ENCODE measurements around the gene SMAD4. TPM values are rescaled to one million over a fixed set of nuclear protein-coding genes. Genes with fewer than 3 reads are reported as not detected.

The SMAD4 gene
- total RNA-seq, 1 experiment from 2014 or later = 105 TPM

- ATAC-seq (peak; percentile 44; the same call in 1 of the 2 replicates), DNase-seq (ENCODE audit: low spot score) (no peak)
- CTCF ChIA-PET = interaction anchor here (0.7 kb wide), 1 partner anchor 11 kb away, joined by 3 read pairs; no protein-coding TSS in a partner anchor
- no peaks in the 10 kb centered on the region for H3K36me3 Mint-ChIP-seq
- H3K9me3 Mint-ChIP-seq = peaks cover 10% of the 10 kb centered on the region
- no peak overlapping the region for H3K4me3 Mint-ChIP-seq
- no peak for TF ChIP-seq NR2C2 (CRISPR knock-in tag; IDR thresholded peaks at IDR 0.05)
- no peak for TF ChIP-seq ZNF416 (CRISPR knock-in tag; IDR thresholded peaks at IDR 0.05)
- TF ChIP-seq, protein P1, sequence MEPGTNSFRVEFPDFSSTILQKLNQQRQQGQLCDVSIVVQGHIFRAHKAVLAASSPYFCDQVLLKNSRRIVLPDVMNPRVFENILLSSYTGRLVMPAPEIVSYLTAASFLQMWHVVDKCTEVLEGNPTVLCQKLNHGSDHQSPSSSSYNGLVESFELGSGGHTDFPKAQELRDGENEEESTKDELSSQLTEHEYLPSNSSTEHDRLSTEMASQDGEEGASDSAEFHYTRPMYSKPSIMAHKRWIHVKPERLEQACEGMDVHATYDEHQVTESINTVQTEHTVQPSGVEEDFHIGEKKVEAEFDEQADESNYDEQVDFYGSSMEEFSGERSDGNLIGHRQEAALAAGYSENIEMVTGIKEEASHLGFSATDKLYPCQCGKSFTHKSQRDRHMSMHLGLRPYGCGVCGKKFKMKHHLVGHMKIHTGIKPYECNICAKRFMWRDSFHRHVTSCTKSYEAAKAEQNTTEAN (CRISPR knock-in tag; IDR thresholded peaks at IDR 0.05) = no peak
- no peak for TF ChIP-seq NFYB (CRISPR knock-in tag; conservative IDR thresholded peaks at IDR 0.05; ENCODE audit: low read depth)
- TF ChIP-seq JAZF1 (CRISPR knock-in tag; IDR thresholded peaks at IDR 0.05) = no peak
- TF ChIP-seq SMAD4 (CRISPR knock-in tag; IDR thresholded peaks at IDR 0.05) = no peak
- TF ChIP-seq MXD4 (CRISPR knock-in tag; IDR thresholded peaks at IDR 0.05; ENCODE audit: borderline replicate concordance) = no peak
- TF ChIP-seq, protein P2, sequence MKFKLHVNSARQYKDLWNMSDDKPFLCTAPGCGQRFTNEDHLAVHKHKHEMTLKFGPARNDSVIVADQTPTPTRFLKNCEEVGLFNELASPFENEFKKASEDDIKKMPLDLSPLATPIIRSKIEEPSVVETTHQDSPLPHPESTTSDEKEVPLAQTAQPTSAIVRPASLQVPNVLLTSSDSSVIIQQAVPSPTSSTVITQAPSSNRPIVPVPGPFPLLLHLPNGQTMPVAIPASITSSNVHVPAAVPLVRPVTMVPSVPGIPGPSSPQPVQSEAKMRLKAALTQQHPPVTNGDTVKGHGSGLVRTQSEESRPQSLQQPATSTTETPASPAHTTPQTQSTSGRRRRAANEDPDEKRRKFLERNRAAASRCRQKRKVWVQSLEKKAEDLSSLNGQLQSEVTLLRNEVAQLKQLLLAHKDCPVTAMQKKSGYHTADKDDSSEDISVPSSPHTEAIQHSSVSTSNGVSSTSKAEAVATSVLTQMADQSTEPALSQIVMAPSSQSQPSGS (CRISPR knock-in tag; IDR thresholded peaks at IDR 0.05; ENCODE audit: borderline replicate concordance, low read depth) = no peak
- TF ChIP-seq MAX (CRISPR knock-in tag; IDR thresholded peaks at IDR 0.05) = no peak
- TF ChIP-seq, protein P3, sequence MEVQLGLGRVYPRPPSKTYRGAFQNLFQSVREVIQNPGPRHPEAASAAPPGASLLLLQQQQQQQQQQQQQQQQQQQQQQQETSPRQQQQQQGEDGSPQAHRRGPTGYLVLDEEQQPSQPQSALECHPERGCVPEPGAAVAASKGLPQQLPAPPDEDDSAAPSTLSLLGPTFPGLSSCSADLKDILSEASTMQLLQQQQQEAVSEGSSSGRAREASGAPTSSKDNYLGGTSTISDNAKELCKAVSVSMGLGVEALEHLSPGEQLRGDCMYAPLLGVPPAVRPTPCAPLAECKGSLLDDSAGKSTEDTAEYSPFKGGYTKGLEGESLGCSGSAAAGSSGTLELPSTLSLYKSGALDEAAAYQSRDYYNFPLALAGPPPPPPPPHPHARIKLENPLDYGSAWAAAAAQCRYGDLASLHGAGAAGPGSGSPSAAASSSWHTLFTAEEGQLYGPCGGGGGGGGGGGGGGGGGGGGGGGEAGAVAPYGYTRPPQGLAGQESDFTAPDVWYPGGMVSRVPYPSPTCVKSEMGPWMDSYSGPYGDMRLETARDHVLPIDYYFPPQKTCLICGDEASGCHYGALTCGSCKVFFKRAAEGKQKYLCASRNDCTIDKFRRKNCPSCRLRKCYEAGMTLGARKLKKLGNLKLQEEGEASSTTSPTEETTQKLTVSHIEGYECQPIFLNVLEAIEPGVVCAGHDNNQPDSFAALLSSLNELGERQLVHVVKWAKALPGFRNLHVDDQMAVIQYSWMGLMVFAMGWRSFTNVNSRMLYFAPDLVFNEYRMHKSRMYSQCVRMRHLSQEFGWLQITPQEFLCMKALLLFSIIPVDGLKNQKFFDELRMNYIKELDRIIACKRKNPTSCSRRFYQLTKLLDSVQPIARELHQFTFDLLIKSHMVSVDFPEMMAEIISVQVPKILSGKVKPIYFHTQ (CRISPR knock-in tag; IDR thresholded peaks at IDR 0.05) = no peak
- no peak overlapping the region for H3K27ac Mint-ChIP-seq
- peaks cover 11% of the 10 kb centered on the region; the same call in 1 of the 2 replicates for H3K4me1 Mint-ChIP-seq
- H3K27me3 Mint-ChIP-seq (ENCODE audit: low read depth) = no peaks in the 10 kb centered on the region; the same call in none of the 2 replicates
- POLR2A ChIA-PET = no interaction called here
Measured at GRCh38 chr18:51006061-51006818, 23.8 kb upstream of the SMAD4 start.

- POLR2A ChIA-PET = interaction anchor here (0.7 kb wide), 1 partner anchor 40 kb away, joined by 3 read pairs; no protein-coding TSS in a partner anchor
- Mint-ChIP-seq H3K4me1 (peaks cover 11% of the 10 kb centered on the region; the same call in 1 of the 2 replicates), H3K9me3 (peaks cover under 1% of the 10 kb centered on the region), H3K27me3 (ENCODE audit: low read depth) (no peaks in the 10 kb centered on the region; the same call in none of the 2 replicates), H3K27ac (no peak overlapping the region), H3K36me3 (no peaks in the 10 kb centered on the region), H3K4me3 (no peak overlapping the region)
- TF ChIP-seq ZNF263 (CRISPR knock-in tag; IDR thresholded peaks at IDR 0.05; ENCODE audit: low read depth) (no peak), NR1H2 (CRISPR knock-in tag; IDR thresholded peaks at IDR 0.05) (no peak)
- CTCF ChIA-PET = interaction anchor here (0.6 to 0.7 kb wide), 3 partner anchors 10 to 241 kb away, joined by 3 read pairs; no protein-coding TSS in a partner anchor
- DNase-seq (ENCODE audit: low spot score) (no peak), ATAC-seq (no peak)
Measured at GRCh38 chr18:51006948-51007789, 22.8 kb upstream of the SMAD4 start.

DNA sequence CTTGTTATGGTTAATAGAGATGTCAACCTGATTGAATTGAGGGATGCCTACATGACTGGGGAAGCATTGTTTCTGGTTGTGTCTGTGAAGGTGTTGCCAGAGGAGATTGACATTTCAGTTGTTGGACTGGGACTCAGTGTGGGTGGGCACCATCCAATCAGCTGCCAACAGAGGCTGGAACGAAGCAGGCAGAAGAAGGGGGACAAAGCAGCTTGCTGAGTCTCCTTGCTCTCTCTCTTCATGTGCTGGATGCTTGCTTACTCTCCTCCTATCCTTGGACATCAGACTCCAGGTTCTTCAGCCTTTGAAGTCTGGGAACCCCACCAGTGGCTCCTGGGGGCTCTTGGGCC, 22.2 kb upstream of the SMAD4 start:
- Mint-ChIP-seq H3K27me3 (ENCODE audit: low read depth) (no peaks in the 10 kb centered on the region; the same call in none of the 2 replicates), H3K36me3 (no peaks in the 10 kb centered on the region), H3K4me1 (peaks cover 11% of the 10 kb centered on the region; the same call in 1 of the 2 replicates), H3K9me3 (no peaks in the 10 kb centered on the region), H3K27ac (no peak overlapping the region), H3K4me3 (no peak overlapping the region)
- CTCF ChIA-PET = interaction anchor here (0.6 to 0.7 kb wide), 2 partner anchors 133 to 240 kb away, joined by 3 read pairs; no protein-coding TSS in a partner anchor
- DNase-seq (ENCODE audit: low spot score) (no peak), ATAC-seq (peak; percentile 43; the same call in 1 of the 2 replicates)
- POLR2A ChIA-PET = interaction anchor here (0.7 kb wide), 1 partner anchor 41 kb away, joined by 3 read pairs; no protein-coding TSS in a partner anchor
- TF ChIP-seq, protein P4, sequence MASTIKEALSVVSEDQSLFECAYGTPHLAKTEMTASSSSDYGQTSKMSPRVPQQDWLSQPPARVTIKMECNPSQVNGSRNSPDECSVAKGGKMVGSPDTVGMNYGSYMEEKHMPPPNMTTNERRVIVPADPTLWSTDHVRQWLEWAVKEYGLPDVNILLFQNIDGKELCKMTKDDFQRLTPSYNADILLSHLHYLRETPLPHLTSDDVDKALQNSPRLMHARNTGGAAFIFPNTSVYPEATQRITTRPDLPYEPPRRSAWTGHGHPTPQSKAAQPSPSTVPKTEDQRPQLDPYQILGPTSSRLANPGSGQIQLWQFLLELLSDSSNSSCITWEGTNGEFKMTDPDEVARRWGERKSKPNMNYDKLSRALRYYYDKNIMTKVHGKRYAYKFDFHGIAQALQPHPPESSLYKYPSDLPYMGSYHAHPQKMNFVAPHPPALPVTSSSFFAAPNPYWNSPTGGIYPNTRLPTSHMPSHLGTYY (CRISPR knock-in tag; IDR thresholded peaks at IDR 0.05) = no peak
- TF ChIP-seq IRF2 (CRISPR knock-in tag; IDR thresholded peaks at IDR 0.05; ENCODE audit: borderline replicate concordance, low read depth) (no peak), JAZF1 (CRISPR knock-in tag; IDR thresholded peaks at IDR 0.05) (no peak), FOXK1 (CRISPR knock-in tag; IDR thresholded peaks at IDR 0.05) (no peak), E2F1 (CRISPR knock-in tag; IDR thresholded peaks at IDR 0.05) (no peak), CREM (CRISPR knock-in tag; IDR thresholded peaks at IDR 0.05) (no peak)
- TF ChIP-seq, protein P5, sequence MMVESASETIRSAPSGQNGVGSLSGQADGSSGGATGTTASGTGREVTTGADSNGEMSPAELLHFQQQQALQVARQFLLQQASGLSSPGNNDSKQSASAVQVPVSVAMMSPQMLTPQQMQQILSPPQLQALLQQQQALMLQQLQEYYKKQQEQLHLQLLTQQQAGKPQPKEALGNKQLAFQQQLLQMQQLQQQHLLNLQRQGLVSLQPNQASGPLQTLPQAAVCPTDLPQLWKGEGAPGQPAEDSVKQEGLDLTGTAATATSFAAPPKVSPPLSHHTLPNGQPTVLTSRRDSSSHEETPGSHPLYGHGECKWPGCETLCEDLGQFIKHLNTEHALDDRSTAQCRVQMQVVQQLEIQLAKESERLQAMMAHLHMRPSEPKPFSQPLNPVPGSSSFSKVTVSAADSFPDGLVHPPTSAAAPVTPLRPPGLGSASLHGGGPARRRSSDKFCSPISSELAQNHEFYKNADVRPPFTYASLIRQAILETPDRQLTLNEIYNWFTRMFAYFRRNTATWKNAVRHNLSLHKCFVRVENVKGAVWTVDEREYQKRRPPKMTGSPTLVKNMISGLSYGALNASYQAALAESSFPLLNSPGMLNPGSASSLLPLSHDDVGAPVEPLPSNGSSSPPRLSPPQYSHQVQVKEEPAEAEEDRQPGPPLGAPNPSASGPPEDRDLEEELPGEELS (CRISPR knock-in tag; IDR thresholded peaks at IDR 0.05) = no peak

All from WTC11 (cell line).